Daoy (cell line): ENCODE results near the gene RAB11FIP3. TPM values are rescaled to one million over a fixed set of nuclear protein-coding genes. Genes with fewer than 3 reads are reported as not detected.
A peak's percentile ranks its signal among the peaks of the same experiment; 100 is the strongest.
"Not testable (repeated sequence)": the region's sequence is repeated elsewhere in the genome, so short reads cannot be mapped to it uniquely, and the experiment has no call there.

Experiments used
- DNase-seq: peaks from one replicate; pipeline ENCODE4 v3.0.0-alpha.2; 2015; ENCODE audit warnings: low read depth
- total RNA-seq: library from RNA; depleted of rRNA; stranded (reverse); fragments of >200 nt; shearing (Covaris generic); gene quantifications from 2 replicates; pipeline ENCODE4 v1.2.3, GENCODE V29; 2014

RAB11FIP3 gene
- total RNA-seq, 1 experiment from 2014 or later: 10.4 TPM

GRCh38 chr16:466651-467050, 41.2 kb downstream of the RAB11FIP3 start:
- no peak for DNase-seq

GRCh38 chr16:467249-467871, 41.9 kb downstream of the RAB11FIP3 start:
- DNase-seq: not testable (repeated sequence)

- no peak for DNase-seq
Observed at GRCh38 chr16:468068-468821, 42.8 kb downstream of the RAB11FIP3 start.

- not testable (repeated sequence) for DNase-seq
Observed at GRCh38 chr16:469459-469858, 44.0 kb downstream of the RAB11FIP3 start.

- no peak for DNase-seq
Observed at GRCh38 chr16:470418-470817, 45.0 kb downstream of the RAB11FIP3 start.

- DNase-seq: peak; percentile 65
Observed at GRCh38 chr16:471353-472198, 46.1 kb downstream of the RAB11FIP3 start.

- no peak for DNase-seq
Observed at GRCh38 chr16:472199-472504, 46.7 kb downstream of the RAB11FIP3 start.

- no peak for DNase-seq
Observed at GRCh38 chr16:473046-474043, 47.9 kb downstream of the RAB11FIP3 start.

- no peak for DNase-seq
Observed at GRCh38 chr16:474420-475122, 49.1 kb downstream of the RAB11FIP3 start.

GRCh38 chr16:476039-476438, 50.6 kb downstream of the RAB11FIP3 start:
- DNase-seq: no peak

GRCh38 chr16:477301-478157, 52.1 kb downstream of the RAB11FIP3 start:
- peak; percentile 51 for DNase-seq

- not testable (repeated sequence) for DNase-seq
Observed at GRCh38 chr16:478287-478686, 52.8 kb downstream of the RAB11FIP3 start.

GRCh38 chr16:482468-483185, 57.2 kb downstream of the RAB11FIP3 start:
- DNase-seq: no peak

- no peak for DNase-seq
Observed at GRCh38 chr16:483341-484075, 58.1 kb downstream of the RAB11FIP3 start.

GRCh38 chr16:489606-490005, 64.2 kb downstream of the RAB11FIP3 start:
- DNase-seq: no peak

- DNase-seq: no peak
Observed at GRCh38 chr16:490768-491167, 65.3 kb downstream of the RAB11FIP3 start.

GRCh38 chr16:491220-491919, 65.9 kb downstream of the RAB11FIP3 start:
- no peak for DNase-seq
